Measurements from ENCODE around the gene LCP1.

LCP1 gene

DNA sequence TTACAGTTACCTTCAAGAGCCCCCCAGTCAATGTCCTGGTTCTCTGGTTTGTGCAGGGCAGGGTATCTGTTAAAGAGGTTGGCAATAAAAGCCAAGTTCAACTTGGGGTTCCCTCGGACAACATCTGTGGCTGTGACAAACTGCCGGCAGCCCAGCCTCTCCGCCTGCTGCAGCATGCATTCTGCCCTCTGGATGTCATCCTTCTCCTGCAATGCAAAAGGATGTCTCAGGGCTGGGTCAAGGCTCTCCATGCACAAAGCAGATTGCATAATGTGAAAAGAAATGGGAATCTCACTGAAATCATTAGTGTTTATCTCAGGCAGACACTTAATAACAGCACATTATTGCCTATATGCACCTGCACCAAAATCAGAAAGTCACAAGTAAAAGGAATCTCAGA lies 35.1 kb downstream of the LCP1 start:
- TF ChIP-seq FOXP2 (optimal IDR thresholded peaks at IDR 0.05; ENCODE audit: borderline replicate concordance, extremely low read depth, extremely low read length, insufficient read depth) (no peak), TAF1 (IDR thresholded peaks at IDR 0.05; ENCODE audit: borderline replicate concordance, insufficient read depth, low read length) (no peak), POLR2AphosphoS5 (IDR thresholded peaks at IDR 0.05; ENCODE audit: low read depth, low read length) (no peak), SIN3A (IDR thresholded peaks at IDR 0.05; ENCODE audit: borderline replicate concordance, insufficient read depth, low read length) (no peak)
- TF ChIP-seq, protein P1, sequence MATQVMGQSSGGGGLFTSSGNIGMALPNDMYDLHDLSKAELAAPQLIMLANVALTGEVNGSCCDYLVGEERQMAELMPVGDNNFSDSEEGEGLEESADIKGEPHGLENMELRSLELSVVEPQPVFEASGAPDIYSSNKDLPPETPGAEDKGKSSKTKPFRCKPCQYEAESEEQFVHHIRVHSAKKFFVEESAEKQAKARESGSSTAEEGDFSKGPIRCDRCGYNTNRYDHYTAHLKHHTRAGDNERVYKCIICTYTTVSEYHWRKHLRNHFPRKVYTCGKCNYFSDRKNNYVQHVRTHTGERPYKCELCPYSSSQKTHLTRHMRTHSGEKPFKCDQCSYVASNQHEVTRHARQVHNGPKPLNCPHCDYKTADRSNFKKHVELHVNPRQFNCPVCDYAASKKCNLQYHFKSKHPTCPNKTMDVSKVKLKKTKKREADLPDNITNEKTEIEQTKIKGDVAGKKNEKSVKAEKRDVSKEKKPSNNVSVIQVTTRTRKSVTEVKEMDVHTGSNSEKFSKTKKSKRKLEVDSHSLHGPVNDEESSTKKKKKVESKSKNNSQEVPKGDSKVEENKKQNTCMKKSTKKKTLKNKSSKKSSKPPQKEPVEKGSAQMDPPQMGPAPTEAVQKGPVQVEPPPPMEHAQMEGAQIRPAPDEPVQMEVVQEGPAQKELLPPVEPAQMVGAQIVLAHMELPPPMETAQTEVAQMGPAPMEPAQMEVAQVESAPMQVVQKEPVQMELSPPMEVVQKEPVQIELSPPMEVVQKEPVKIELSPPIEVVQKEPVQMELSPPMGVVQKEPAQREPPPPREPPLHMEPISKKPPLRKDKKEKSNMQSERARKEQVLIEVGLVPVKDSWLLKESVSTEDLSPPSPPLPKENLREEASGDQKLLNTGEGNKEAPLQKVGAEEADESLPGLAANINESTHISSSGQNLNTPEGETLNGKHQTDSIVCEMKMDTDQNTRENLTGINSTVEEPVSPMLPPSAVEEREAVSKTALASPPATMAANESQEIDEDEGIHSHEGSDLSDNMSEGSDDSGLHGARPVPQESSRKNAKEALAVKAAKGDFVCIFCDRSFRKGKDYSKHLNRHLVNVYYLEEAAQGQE (IDR thresholded peaks at IDR 0.05; ENCODE audit: insufficient read depth in 1 of 2, low read depth in 2 of 2, low read length in 2 of 2), result no peak

DNA sequence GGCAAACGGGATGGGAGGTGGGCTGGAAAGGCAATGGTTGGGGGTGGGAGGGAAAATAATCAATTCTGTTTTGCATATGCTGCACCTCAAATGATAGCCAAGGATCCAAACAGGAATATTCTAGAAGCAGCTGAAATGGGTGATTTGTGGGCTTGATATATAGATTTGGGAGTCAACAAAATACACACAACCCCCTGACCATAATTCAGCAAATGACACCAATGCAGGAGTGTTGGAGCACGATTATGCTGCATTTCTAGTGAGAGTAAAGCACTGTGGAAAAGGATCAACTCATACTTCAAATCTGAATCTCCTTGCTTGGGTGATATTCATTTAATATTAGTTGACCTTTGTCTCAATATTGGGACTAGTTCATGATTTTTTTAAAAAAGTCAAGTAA lies 36.0 kb downstream of the LCP1 start:
- TF ChIP-seq SIN3A (IDR thresholded peaks at IDR 0.05; ENCODE audit: borderline replicate concordance, insufficient read depth, low read length) (no peak), POLR2AphosphoS5 (IDR thresholded peaks at IDR 0.05; ENCODE audit: low read depth, low read length) (no peak), TAF1 (IDR thresholded peaks at IDR 0.05; ENCODE audit: borderline replicate concordance, insufficient read depth, low read length) (no peak), FOXP2 (optimal IDR thresholded peaks at IDR 0.05; ENCODE audit: borderline replicate concordance, extremely low read depth, extremely low read length, insufficient read depth) (no peak)
- TF ChIP-seq, protein P1 (IDR thresholded peaks at IDR 0.05; ENCODE audit: insufficient read depth in 1 of 2, low read depth in 2 of 2, low read length in 2 of 2), result no peak

DNA sequence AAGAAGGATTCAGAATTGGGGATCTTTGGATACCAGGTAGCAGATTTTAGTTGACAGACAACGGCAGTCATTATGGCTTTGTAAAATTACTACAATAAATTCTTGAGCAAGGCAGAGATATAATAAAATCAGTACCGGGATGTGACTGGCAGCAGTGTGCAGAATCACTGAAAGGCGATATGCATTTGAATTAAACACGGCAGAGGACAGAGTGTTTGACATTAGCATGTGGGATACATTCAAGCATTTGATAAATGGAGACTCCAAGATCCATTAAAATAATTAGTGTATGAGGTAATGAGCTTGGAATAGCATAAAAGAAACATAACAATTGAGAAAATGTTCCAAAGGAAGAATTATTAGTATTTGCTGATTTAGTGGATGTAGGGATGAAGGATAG lies 36.8 kb downstream of the LCP1 start:
- no peak for TF ChIP-seq SIN3A (IDR thresholded peaks at IDR 0.05; ENCODE audit: borderline replicate concordance, insufficient read depth, low read length)
- TF ChIP-seq TAF1 (IDR thresholded peaks at IDR 0.05; ENCODE audit: borderline replicate concordance, insufficient read depth, low read length), result no peak
- no peak for TF ChIP-seq POLR2AphosphoS5 (IDR thresholded peaks at IDR 0.05; ENCODE audit: low read depth, low read length)

DNA sequence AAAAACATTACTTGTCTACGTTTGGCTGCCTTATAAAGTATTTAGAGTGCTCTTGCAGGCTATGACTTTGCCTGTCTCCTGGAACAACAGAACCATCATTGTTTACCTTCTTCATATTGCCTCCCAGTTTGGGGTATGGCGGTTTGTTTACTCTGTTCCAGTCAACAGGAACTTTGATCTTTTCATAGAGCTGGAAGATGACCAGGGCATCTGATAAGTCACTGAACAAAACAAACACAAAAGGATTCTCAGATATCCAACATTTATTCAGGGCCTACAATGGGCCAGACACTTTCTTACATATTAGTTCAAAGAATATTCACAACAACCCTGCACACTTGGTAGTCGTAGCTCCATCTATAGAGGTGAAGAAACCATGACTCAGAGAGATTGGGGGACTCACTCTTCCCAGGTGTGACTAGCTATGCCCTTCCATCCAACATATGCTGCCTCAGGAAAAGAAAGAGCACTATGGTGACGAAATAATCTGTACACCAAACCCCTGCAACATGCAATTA lies 38.7 kb downstream of the LCP1 start:
- no peak for TF ChIP-seq FOXP2 (optimal IDR thresholded peaks at IDR 0.05; ENCODE audit: borderline replicate concordance, extremely low read depth, extremely low read length, insufficient read depth)
- no peak for TF ChIP-seq TAF1 (IDR thresholded peaks at IDR 0.05; ENCODE audit: borderline replicate concordance, insufficient read depth, low read length)
- no peak for TF ChIP-seq SIN3A (IDR thresholded peaks at IDR 0.05; ENCODE audit: borderline replicate concordance, insufficient read depth, low read length)
- TF ChIP-seq POLR2AphosphoS5 (IDR thresholded peaks at IDR 0.05; ENCODE audit: low read depth, low read length), result no peak
- TF ChIP-seq, protein P1 (IDR thresholded peaks at IDR 0.05; ENCODE audit: insufficient read depth in 1 of 2, low read depth in 2 of 2, low read length in 2 of 2), result no peak

DNA sequence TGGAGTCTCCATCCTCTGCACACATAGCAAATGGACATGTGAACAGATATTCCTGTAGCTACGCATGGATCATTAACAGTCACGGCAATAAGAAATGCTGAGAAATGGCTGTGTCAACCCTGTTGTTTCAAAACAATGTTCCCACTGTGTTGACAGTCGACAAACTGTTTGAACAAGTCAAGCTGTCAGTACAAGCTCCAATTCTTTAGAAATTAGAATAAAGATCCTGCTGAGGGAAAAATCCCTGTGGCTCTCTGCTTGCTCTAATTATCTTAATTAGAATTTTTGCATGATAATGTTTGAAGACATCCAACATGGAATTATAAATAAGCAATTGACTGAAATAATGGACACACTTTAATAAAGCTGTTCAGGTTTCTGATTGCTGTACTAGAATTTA lies 39.2 kb downstream of the LCP1 start:
- TF ChIP-seq POLR2AphosphoS5 (IDR thresholded peaks at IDR 0.05; ENCODE audit: low read depth, low read length) (no peak), SIN3A (IDR thresholded peaks at IDR 0.05; ENCODE audit: borderline replicate concordance, insufficient read depth, low read length) (no peak), TAF1 (IDR thresholded peaks at IDR 0.05; ENCODE audit: borderline replicate concordance, insufficient read depth, low read length) (no peak), FOXP2 (optimal IDR thresholded peaks at IDR 0.05; ENCODE audit: borderline replicate concordance, extremely low read depth, extremely low read length, insufficient read depth) (no peak)
- TF ChIP-seq, protein P1 (IDR thresholded peaks at IDR 0.05; ENCODE audit: insufficient read depth in 1 of 2, low read depth in 2 of 2, low read length in 2 of 2), result no peak
